Peyer's patch (tissue), 4 donors: ENCODE measurements around the gene IL18R1.

Source experiments
- POLR2A ChIP-seq, 2 donors: fragments of 450-650 bp; IDR thresholded peaks; one replicate each; pipeline ENCODE4 v1.5.1; 2017; ENCODE audit warnings: antibody characterized with exemption in 2 of 2, mild to moderate bottlenecking in 2 of 2, moderate library complexity in 2 of 2
- TF ChIP-seq, protein P1 (sequence below), 6 experiments: fragments of 450-650 bp in 4 of 6; fragments of 200-600 bp in 2 of 6; sonication (generic) in 1 of 6; IDR thresholded peaks; one replicate each; pipeline ENCODE4 v1.5.1; 2017 to 2019; ENCODE audit warnings: antibody characterized with exemption in 6 of 6, mild to moderate bottlenecking in 3 of 6, moderate library complexity in 1 of 6

DNA sequence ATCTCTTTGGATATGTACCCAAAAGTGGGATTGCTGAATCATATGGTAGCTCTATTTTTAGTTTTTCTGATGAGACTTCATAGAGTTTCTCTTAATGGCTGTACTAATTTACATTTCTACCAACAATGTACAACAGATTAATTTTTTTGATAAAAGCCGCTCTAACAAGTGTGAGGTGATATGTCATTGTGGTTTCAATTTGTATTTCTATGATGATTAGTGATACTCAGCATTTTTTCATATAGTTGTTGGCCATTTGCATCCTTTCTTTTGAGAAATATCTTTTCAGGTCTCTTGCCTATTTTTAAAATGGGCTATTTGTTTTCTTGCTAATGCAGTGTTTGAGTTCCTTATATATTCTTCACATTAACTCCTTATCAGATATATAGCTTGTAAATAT is 71.7 kb downstream of the IL18R1 start:
- TF ChIP-seq, protein P1, sequence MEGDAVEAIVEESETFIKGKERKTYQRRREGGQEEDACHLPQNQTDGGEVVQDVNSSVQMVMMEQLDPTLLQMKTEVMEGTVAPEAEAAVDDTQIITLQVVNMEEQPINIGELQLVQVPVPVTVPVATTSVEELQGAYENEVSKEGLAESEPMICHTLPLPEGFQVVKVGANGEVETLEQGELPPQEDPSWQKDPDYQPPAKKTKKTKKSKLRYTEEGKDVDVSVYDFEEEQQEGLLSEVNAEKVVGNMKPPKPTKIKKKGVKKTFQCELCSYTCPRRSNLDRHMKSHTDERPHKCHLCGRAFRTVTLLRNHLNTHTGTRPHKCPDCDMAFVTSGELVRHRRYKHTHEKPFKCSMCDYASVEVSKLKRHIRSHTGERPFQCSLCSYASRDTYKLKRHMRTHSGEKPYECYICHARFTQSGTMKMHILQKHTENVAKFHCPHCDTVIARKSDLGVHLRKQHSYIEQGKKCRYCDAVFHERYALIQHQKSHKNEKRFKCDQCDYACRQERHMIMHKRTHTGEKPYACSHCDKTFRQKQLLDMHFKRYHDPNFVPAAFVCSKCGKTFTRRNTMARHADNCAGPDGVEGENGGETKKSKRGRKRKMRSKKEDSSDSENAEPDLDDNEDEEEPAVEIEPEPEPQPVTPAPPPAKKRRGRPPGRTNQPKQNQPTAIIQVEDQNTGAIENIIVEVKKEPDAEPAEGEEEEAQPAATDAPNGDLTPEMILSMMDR (IDR thresholded peaks at IDR 0.05) = no peak
- no peak for TF ChIP-seq POLR2A (IDR thresholded peaks at IDR 0.05)
